Measurements from ENCODE around the gene FAM83F.

- TF ChIP-seq, protein P1, sequence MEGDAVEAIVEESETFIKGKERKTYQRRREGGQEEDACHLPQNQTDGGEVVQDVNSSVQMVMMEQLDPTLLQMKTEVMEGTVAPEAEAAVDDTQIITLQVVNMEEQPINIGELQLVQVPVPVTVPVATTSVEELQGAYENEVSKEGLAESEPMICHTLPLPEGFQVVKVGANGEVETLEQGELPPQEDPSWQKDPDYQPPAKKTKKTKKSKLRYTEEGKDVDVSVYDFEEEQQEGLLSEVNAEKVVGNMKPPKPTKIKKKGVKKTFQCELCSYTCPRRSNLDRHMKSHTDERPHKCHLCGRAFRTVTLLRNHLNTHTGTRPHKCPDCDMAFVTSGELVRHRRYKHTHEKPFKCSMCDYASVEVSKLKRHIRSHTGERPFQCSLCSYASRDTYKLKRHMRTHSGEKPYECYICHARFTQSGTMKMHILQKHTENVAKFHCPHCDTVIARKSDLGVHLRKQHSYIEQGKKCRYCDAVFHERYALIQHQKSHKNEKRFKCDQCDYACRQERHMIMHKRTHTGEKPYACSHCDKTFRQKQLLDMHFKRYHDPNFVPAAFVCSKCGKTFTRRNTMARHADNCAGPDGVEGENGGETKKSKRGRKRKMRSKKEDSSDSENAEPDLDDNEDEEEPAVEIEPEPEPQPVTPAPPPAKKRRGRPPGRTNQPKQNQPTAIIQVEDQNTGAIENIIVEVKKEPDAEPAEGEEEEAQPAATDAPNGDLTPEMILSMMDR (conservative IDR thresholded peaks at IDR 0.05; ENCODE audit: low read length), result no peak
- TF ChIP-seq EZH2phosphoT487 (IDR thresholded peaks at IDR 0.05; ENCODE audit: borderline replicate concordance, low read depth, low read length), result no peak
These were observed 40.1 kb upstream of the FAM83F start for GRCh38 chr22:39954584-39955055.

All from OCI-LY7 (cell line).